Activated naive CD4-positive, alpha-beta T cell treated with anti-CD3 and anti-CD28 coated beads, Interleukin-2, amount 50 U/mL, for 24 hours (primary cell): Measurements from ENCODE around the gene ART1.
A peak's percentile ranks its signal among the peaks of the same experiment; 100 is the strongest.
"Not testable (repeated sequence)": the region's sequence is repeated elsewhere in the genome, so short reads cannot be mapped to it uniquely, and the experiment has no call there.

Source experiments
- H3K27ac Mint-ChIP-seq: one replicate; pipeline ENCODE4 v1.8.0; 2021; ENCODE audit warnings: mild to moderate bottlenecking, mixed read lengths
- H3K27me3 Mint-ChIP-seq: one replicate; pipeline ENCODE4 v1.8.0; 2021; ENCODE audit warnings: mixed read lengths
- H3K36me3 Mint-ChIP-seq: one replicate; pipeline ENCODE4 v1.8.0; 2021; ENCODE audit warnings: mixed read lengths
- H3K4me1 Mint-ChIP-seq: one replicate; pipeline ENCODE4 v1.8.0; 2021; ENCODE audit warnings: mixed read lengths
- H3K4me3 Mint-ChIP-seq: one replicate; pipeline ENCODE4 v1.8.0; 2021; ENCODE audit warnings: mild to moderate bottlenecking, mixed read lengths
- H3K9me3 Mint-ChIP-seq: one replicate; pipeline ENCODE4 v1.8.0; 2021; ENCODE audit warnings: mixed read lengths

Gene ART1

DNA sequence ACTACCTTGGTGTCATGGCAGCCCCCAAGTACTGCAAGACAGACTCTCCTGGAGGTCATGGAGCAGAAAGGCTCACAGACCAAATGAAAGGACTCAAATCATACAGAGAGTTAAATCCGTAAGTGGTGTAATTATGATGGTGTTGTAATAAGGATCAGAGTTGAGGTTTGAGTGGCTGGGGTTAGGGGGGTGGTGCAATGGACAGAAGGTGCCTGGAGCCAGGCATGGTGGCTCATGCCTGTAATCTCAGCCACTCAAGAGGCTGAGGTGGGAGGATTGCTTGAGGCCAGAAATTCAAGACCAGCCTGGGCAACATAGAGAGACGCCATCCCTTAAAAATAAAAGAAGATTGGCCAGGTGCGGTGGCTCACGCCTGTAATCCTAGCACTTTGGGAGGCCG, 21.8 kb upstream of the ART1 start:
- Mint-ChIP-seq H3K4me1 (peaks cover 5% of the 10 kb centered on the region), H3K27me3 (no peaks in the 10 kb centered on the region), H3K4me3 (no peak overlapping the region), H3K36me3 (no peaks in the 10 kb centered on the region), H3K27ac (no peak overlapping the region), H3K9me3 (no peaks in the 10 kb centered on the region)

DNA sequence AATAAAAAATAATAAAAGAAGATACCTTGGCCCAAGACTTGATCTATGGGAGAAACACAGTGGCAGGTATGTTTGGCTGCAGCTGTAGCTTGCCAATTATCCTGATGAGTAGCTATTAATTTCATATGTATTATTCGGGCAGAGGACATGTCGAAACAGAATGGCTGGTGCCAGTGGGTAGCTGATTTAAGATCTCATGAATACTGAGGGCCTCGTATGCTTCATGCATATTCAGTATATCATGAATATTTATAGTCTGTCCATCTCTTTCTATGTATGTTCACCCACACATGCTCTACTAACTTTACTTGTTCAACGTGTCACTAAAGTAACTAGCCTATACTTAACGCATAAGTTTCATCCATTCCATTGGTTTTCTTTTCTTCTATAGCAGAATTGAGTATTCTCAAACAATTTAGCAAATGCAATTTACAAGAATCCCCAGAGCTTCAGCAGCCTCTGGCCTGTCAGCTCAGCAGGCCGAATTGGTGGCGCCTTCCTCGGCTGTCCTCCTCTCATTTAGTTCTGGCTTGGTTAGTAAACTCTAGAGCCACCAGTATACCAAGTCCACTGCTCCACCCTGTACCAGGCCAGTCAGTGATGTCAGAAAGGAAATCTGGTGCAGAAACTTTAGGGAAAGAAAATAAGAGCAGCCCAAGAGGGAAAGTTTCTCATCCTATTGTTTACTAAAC, 21.0 kb upstream of the ART1 start:
- peaks cover 5% of the 10 kb centered on the region for H3K4me1 Mint-ChIP-seq
- no peak overlapping the region for H3K27ac Mint-ChIP-seq
- no peaks in the 10 kb centered on the region for H3K36me3 Mint-ChIP-seq
- no peak overlapping the region for H3K4me3 Mint-ChIP-seq
- H3K9me3 Mint-ChIP-seq: no peaks in the 10 kb centered on the region
- H3K27me3 Mint-ChIP-seq: no peaks in the 10 kb centered on the region

DNA sequence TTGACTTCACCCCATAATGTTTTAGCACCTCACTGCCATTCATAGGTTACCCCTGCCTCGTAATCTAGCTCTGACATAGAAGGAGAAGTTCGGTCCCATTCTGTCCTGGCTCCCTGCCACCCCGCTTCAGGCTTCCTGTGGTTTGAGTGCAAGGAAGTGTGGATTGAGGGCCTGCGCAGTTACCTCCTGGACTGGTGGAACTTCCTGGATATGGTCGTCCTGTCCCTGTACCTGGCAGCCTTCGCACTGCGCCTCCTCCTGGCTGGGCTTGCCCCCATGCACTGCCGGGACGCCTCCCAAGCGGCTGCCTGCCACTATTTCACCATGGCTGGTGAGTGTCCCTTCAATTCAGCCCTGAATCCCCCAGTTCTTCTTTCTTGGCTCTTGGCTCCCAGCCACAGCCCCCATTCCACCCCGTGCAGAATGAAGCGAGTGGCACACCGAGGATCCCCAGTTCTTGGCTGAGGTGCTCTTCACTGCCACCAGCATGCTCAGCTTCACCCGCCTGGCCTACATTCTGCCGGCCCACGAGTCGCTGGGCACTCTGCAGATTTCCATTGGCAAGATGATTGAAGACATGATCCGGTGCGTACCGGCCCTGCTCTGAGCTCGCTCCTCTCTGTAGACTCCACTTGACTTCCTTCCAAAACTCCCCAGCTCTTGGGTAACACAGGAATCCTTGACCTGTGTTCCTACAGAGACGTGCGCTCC, 18.5 kb upstream of the ART1 start:
- H3K36me3 Mint-ChIP-seq: no peaks in the 10 kb centered on the region
- H3K27ac Mint-ChIP-seq: no peak overlapping the region
- no peaks in the 10 kb centered on the region for H3K9me3 Mint-ChIP-seq
- H3K4me3 Mint-ChIP-seq: no peak overlapping the region
- H3K4me1 Mint-ChIP-seq: peaks cover 5% of the 10 kb centered on the region
- no peaks in the 10 kb centered on the region for H3K27me3 Mint-ChIP-seq

DNA sequence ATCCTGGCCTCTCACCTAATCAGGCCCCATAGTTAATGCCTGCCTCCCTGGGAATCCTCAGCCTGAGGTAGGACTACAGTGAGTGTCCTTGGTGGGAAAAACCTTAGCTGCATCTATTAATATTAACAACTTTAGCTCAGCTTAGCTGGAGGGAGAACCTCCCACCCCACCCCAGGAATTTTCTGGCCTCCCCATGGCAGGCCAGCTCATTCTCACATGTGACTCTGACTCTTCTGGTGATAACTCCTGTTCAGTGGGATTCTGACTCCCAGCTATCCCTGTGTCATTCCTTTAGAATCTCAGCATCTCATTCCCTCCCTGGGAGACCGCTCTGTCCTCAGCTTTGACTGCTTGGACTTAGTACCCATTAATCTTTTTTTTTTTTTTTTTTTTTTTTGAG, 17.6 kb upstream of the ART1 start:
- H3K27ac Mint-ChIP-seq: no peak overlapping the region
- H3K27me3 Mint-ChIP-seq: no peaks in the 10 kb centered on the region

DNA sequence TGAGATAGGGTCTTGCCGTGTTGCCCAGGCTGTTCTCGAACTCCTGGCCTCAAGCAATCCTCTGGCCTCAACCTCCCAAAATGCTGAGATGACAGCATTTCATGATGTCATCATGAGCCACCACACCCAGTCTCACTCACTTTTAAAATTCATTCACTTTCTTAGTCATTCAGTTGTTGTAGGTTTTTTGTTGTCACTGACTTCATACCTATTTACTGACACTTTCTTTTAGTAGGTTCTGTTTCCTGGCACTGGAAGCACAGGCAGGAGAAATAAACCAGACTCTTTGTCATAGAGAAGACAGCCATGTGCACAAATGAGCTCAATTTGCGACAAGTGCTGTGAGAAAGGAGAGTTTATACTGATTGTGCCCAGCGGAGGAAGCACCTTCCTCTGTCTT, 13.6 kb upstream of the ART1 start:
- Mint-ChIP-seq H3K36me3 (no peaks in the 10 kb centered on the region), H3K4me3 (no peak overlapping the region), H3K9me3 (no peaks in the 10 kb centered on the region), H3K27me3 (no peaks in the 10 kb centered on the region), H3K27ac (no peak overlapping the region), H3K4me1 (peaks cover 5% of the 10 kb centered on the region)

More for the DNA sequence above, 17.6 kb upstream of the ART1 start:
- peaks cover 5% of the 10 kb centered on the region for H3K4me1 Mint-ChIP-seq
- no peak overlapping the region for H3K4me3 Mint-ChIP-seq
- no peaks in the 10 kb centered on the region for H3K9me3 Mint-ChIP-seq
- H3K36me3 Mint-ChIP-seq: no peaks in the 10 kb centered on the region

DNA sequence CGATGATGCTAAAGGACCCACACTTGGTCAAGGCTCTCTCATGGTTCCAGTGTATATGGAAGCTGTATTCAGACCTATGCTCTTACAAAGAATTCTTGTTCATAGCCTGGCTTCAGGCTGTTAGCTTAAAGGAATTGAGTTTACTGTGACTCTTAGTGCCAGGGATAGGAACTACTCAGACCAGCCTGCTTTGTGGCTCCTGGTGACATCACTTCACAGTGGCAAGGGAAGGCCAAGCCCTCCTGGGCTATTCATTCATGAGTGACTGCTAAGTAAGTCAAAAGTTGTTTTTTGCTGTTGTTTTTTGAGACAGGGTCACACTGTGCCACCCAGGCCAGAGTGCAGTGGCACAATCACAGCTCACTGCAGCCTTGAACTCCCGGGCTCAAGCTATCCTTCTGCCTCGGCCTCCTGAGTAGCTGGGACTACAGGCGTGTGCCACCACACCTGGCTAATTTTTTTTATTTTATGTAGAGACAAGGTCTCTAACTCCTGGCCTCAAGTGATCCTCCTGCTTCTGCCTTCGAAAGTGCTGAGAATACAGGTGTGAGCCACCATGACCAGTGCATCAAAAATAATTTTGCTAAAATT, 12.8 kb upstream of the ART1 start:
- Mint-ChIP-seq H3K36me3 (no peaks in the 10 kb centered on the region), H3K27me3 (no peaks in the 10 kb centered on the region), H3K27ac (no peak overlapping the region), H3K9me3 (no peaks in the 10 kb centered on the region), H3K4me3 (no peak overlapping the region), H3K4me1 (no peaks in the 10 kb centered on the region)

DNA sequence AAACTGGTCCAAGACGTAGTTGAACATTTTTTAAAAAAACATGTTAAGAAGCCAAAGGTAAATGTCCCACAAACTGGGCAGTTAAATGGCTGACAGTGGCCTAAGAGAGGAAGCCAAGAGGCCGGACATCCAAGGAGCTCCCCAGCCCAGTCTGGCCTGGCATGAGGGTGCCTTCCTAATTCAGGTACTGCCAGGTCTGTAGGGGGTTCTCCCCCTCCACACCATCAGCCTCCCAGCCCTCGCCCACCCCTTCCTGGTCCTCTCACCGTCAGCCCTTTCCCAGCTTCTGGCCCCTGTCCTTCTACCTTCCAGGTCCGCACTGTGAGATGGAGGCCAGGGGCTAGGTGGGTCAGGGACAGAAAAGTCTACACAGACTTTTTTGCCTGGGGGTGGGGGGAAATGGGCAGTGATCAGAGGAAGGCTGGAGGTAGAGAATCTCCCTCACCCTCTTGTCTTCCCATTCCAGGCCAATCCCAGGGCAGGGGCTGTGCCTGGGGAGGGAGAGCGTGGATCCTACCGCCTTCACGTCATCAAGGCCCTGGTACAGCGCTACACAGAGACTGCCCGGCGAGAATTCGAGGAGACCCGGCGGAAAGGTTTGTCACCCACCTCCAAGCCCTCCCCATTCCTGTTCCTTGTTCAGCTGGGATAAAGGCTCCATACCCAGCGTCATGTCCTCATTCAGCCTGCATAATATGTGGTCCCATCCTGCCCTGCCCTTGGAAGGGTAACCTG, 9.1 kb upstream of the ART1 start:
- Mint-ChIP-seq H3K9me3 (no peaks in the 10 kb centered on the region), H3K36me3 (no peaks in the 10 kb centered on the region), H3K27ac (no peak overlapping the region), H3K27me3 (no peaks in the 10 kb centered on the region), H3K4me3 (no peak overlapping the region), H3K4me1 (no peaks in the 10 kb centered on the region)

DNA sequence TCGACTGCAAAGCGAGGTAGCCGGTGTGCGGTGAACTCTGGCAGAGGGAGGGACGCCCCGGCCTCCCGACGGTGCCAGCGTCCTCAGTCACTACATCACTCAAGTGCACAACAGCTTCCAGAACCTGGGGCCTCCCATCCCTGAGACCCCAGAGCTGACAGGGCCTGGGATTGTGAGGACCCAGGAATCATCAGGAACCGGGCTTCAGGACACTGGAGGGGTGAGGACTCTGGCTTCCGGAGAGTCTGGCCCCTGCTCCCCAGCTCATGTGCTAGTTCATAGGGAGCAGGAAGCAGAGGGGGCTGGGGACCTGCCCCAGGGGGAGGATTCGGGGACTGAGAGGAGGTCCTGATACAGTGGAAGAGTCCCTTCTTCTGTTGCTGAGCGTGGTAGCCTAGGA, 7.7 kb upstream of the ART1 start:
- Mint-ChIP-seq H3K9me3 (no peaks in the 10 kb centered on the region), H3K4me1 (peaks cover 4% of the 10 kb centered on the region), H3K27ac (no peak overlapping the region), H3K4me3 (no peak overlapping the region), H3K36me3 (no peaks in the 10 kb centered on the region), H3K27me3 (no peaks in the 10 kb centered on the region)

DNA sequence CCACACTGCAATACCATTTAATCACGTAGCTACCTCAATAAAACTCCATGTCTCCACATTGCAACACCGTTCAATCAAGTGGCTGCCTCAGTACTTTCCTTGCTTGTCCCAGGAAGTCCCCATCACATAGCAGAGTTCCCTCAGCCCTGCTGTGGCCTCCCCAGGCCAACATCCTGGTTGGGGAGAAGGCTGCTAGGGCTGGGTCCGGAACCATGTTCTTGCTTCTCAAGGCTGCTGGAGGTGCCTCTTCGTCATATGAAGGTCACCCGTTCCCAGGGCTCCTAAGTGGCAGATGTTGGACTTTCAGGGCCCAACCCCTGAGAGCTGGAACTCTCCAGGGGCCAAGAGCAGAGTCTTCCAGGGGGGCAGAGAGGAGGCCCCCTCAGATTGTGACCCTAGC, 6.4 kb upstream of the ART1 start:
- H3K27me3 Mint-ChIP-seq: no peaks in the 10 kb centered on the region
- H3K36me3 Mint-ChIP-seq: no peaks in the 10 kb centered on the region
- H3K4me1 Mint-ChIP-seq: peaks cover 9% of the 10 kb centered on the region
- no peak overlapping the region for H3K27ac Mint-ChIP-seq
- H3K9me3 Mint-ChIP-seq: no peaks in the 10 kb centered on the region
- H3K4me3 Mint-ChIP-seq: no peak overlapping the region

DNA sequence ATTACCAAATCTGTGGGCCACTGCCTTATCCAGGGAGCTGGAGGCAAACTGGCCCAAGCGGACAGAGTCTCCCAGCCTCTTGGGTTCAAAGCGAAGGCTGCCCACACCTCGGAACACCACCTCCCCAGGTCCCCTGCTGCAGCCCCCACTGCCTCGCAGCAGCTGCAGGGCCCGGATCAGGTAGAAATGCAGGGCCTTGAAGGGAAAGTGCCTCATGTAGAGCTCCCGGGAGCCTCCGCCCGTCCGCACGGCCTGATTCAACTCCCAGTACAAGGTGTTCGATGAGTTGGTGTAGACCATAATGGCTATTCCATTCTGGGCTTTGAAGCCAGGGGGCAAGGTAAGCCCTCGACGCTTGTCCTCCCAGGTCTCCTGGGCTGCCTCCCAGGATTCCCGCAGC, 5.1 kb upstream of the ART1 start:
- Mint-ChIP-seq H3K36me3 (no peaks in the 10 kb centered on the region), H3K4me1 (peaks cover 9% of the 10 kb centered on the region), H3K9me3 (no peaks in the 10 kb centered on the region), H3K4me3 (no peak overlapping the region), H3K27ac (no peak overlapping the region), H3K27me3 (no peaks in the 10 kb centered on the region)

DNA sequence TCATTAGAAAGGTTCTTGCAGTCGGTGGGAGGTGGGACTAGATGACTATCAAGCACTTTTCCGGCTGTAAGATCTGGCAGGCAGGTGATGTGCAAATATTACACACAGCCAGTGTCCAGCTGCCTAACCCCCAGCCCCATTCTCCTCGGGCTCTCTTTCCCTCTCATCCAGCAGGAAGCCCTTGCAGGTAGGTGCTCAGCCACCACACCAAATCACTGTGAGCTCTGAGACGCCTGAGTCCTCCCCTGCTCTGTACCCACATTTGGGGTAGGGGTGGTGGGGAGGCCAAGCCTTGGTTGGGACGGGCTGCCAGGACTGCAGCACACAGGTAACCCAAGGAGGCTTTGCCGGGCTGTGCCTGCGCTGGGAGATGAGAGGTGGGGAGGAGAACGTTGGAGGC, 3.7 kb upstream of the ART1 start:
- no peaks in the 10 kb centered on the region for H3K36me3 Mint-ChIP-seq
- H3K27me3 Mint-ChIP-seq: peaks cover 2% of the 10 kb centered on the region
- H3K4me1 Mint-ChIP-seq: peaks cover 9% of the 10 kb centered on the region
- H3K27ac Mint-ChIP-seq: peak overlapping the region; percentile 46
- no peaks in the 10 kb centered on the region for H3K9me3 Mint-ChIP-seq
- peak overlapping the region; percentile 77 for H3K4me3 Mint-ChIP-seq

DNA sequence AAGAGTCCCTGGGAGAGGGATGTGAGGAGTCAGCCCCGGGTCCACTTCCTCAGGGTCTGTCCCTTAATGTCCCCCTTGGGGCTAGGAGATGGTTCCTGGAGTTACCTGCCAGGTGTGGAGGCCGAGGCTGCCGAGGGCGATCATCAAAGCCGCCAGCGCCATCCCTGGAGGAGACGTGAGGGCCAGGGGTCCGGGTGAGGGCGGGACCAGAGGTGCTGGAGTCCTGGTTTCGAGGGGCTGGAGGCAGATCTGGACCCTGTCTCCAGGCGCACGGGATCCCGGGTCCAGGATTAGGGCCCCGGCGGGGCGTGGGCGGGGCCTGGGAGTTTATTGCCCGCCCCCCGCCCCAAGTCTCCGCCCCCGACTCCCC, 3.2 kb upstream of the ART1 start, which contains the start of gene ART5:
TSS of gene ART5 (minus strand) at position 292 of the 370 bp plus-strand sequence. CDS start at position 162, 130 bp downstream.
- peak within 1 kb of the TSS; percentile 46 for H3K27ac Mint-ChIP-seq
- H3K4me3 Mint-ChIP-seq: peak within 1 kb of the TSS; percentile 90
- no peaks in the 10 kb centered on the region for H3K9me3 Mint-ChIP-seq
- no peaks in the 10 kb centered on the region for H3K36me3 Mint-ChIP-seq
- peaks cover 9% of the 10 kb centered on the region for H3K4me1 Mint-ChIP-seq
- H3K27me3 Mint-ChIP-seq: peaks cover 2% of the 10 kb centered on the region

DNA sequence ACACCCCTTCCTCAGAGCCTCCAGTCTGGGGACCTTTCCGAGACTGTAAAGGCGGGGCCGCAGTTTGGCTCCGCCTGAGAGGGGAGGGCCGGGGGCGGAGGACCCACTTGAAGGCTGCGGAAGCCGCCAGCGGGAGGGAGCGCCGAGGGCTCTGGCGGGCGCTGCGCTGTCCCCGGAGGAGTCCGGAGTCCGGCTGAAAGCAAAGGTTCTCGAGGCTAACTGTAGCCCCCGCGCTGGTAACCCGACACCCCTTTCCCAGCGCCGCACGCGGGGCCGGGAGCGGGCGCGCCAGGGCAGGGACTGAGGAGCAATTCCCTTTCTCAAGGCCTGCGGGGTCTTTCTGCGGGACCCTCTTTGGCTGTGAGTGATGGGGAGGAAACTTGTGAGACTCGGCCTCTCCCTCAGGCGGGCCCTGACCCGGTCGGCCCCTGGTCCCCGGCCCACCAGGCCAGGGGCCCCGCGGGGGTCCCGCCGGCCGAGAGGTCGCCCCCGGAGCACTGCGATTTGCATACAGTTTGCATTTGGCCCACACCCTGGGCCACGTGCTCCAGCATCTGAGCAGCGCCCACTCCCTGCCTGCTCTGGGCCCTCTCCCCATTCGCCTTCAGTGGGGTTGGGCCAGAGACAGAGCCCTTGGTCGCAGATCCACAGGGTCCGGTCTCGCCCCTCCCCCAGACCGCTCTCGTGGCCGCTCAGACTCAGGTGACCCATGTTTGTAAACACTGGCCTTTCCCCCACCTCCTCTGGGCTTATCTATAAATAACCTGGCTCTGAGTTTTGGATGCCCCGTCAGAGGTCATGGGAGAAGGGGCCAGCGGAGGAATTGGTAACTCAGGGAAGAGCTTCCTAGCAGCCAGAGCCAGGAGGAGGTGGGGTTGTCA, 2.6 kb upstream of the ART1 start:
- peaks cover 9% of the 10 kb centered on the region for H3K4me1 Mint-ChIP-seq
- peak overlapping the region; percentile 90 for H3K4me3 Mint-ChIP-seq
- H3K27me3 Mint-ChIP-seq: peaks cover 2% of the 10 kb centered on the region
- no peaks in the 10 kb centered on the region for H3K36me3 Mint-ChIP-seq
- no peaks in the 10 kb centered on the region for H3K9me3 Mint-ChIP-seq
- no peak overlapping the region for H3K27ac Mint-ChIP-seq

DNA sequence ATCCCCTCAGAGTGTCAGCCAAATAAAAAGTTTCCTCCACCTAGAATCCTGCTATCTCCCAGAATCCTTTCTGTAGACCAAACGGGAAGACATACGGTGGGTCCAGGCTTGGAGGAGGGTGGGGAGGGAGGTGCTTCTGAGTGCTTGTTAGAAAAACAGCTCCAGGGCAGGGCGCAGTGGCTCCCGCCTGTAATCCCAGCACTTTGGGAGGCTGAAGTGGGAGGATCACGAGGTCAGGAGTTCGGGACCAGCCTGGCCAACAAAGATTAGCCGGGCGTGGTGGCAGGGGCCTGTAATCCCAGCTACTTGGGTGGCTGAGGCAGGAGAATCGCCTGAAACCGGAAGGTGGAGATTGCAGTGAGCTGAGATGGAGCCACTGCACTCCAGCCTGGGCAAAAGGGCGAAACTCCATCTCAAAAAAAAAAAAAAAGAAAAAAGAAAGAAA, 1.8 kb upstream of the ART1 start:
- not testable (repeated sequence) for H3K36me3 Mint-ChIP-seq, H3K4me1 Mint-ChIP-seq, H3K27me3 Mint-ChIP-seq, H3K9me3 Mint-ChIP-seq, H3K27ac Mint-ChIP-seq
- peak overlapping the region; percentile 90 for H3K4me3 Mint-ChIP-seq

DNA sequence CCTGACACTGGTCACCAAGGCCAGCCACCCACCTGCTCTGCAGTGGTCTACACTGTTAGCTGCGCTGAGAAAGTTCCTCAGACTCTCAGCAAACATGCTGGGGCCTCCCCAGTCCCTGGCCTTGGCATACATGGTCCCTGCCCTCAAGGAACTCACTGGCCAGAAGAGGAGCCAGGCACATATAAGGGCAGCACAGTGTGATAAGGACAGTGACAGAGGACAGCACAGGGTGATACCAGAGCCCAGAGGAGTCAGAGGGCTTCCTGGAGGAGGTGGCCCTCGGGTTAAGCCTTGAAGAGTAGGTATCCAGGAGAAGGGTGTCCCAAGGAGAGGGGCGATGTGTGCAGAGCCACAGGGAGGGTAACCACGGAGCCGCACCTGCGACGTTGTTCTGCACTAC, 624 bp downstream of the ART1 start:
- Mint-ChIP-seq H3K27ac (no peak overlapping the region), H3K36me3 (no peaks in the 10 kb centered on the region), H3K27me3 (peaks cover 22% of the 10 kb centered on the region), H3K4me1 (peaks cover 9% of the 10 kb centered on the region), H3K9me3 (no peaks in the 10 kb centered on the region), H3K4me3 (no peak overlapping the region)
